LNCAP (cell line): Measurements from ENCODE around the gene FCRL1.

Experiments used
- CTCF ChIP-seq: fragments of 450-650 bp; IDR thresholded peaks from 2 replicates; pipeline ENCODE4 v1.5.1; 2017; ENCODE audit warnings: mild to moderate bottlenecking

The FCRL1 gene

GRCh38 chr1:157773493-157774350, 46.2 kb downstream of the FCRL1 start:
- TF ChIP-seq CTCF, result peak; percentile 66

GRCh38 chr1:157771661-157772425, 48.1 kb downstream of the FCRL1 start:
- no peak for TF ChIP-seq CTCF

GRCh38 chr1:157770442-157771043, 49.4 kb downstream of the FCRL1 start:
- TF ChIP-seq CTCF, result peak; percentile 44

GRCh38 chr1:157766792-157767191, 53.1 kb downstream of the FCRL1 start:
- TF ChIP-seq CTCF, result no peak

GRCh38 chr1:157758018-157758417, 61.9 kb downstream of the FCRL1 start:
- no peak for TF ChIP-seq CTCF

GRCh38 chr1:157753611-157754010, 66.3 kb downstream of the FCRL1 start:
- no peak for TF ChIP-seq CTCF

GRCh38 chr1:157751283-157751682, 68.6 kb downstream of the FCRL1 start:
- no peak for TF ChIP-seq CTCF
